Caco-2 (cell line): Measurements from ENCODE around the gene RPS4Y2. TPM values are rescaled to one million over a fixed set of nuclear protein-coding genes. Genes with fewer than 3 reads are reported as not detected.

Source experiments
- BruUV-seq: library from RNA; stranded (reverse); fragments of 400-500 nt; replicated peaks from 2 replicates; lab custom pipeline; 2021; lab: Mats Ljungman, UMichigan
- CTCF ChIA-PET: fragments of 300-600 bp; sonication (Branson Sonifier 250); formaldehyde crosslinking; loops from one replicate; lab custom pipeline; 2022; ENCODE audit warnings: antibody characterized with exemption; lab: Charles Lee
- POLR2A ChIA-PET: fragments of 300-600 bp; sonication (Branson Sonifier 250); formaldehyde crosslinking; loops from one replicate; lab custom pipeline; 2022; ENCODE audit warnings: antibody characterized with exemption; lab: Charles Lee
- DNase-seq, 2 experiments: peaks; one replicate each; pipeline versions ENCODE4 v3.0.0 to v3.0.0-alpha.2; 2020 to 2022
- H3K27me3 ChIP-seq: replicated peaks from 2 replicates; pipeline ENCODE4 v1.6.0; 2011; ENCODE audit warnings: low read length; ENCODE audit not compliant: control insufficient read depth, insufficient read depth
- H3K36me3 ChIP-seq: 2 replicates; pipeline ENCODE4 v1.5.1; 2011; ENCODE audit warnings: low read length; ENCODE audit not compliant: control insufficient read depth, insufficient read depth
- H3K4me1 ChIP-seq: fragments of 250-450 bp; sonication (Bioruptor Pico); 2 replicates; pipeline ENCODE4 v1.5.1; 2020; ENCODE audit warnings: mild to moderate bottlenecking
- H3K4me3 ChIP-seq: 2 replicates; pipeline ENCODE4 v1.5.1; 2011; ENCODE audit warnings: low read depth, mild to moderate bottlenecking, control low read depth, low read length
- H3K9me3 ChIP-seq: fragments of 250-450 bp; sonication (Bioruptor Pico); 2 replicates; pipeline ENCODE4 v1.5.1; 2020; ENCODE audit warnings: mild to moderate bottlenecking, moderate library complexity
- H3K27ac Mint-ChIP-seq: one replicate; pipeline ENCODE4 v1.8.0; 2022; ENCODE audit warnings: mixed read lengths; ENCODE audit not compliant: unreplicated experiment
- H3K27me3 Mint-ChIP-seq: one replicate; pipeline ENCODE4 v1.8.0; 2022; ENCODE audit warnings: mixed read lengths; ENCODE audit not compliant: insufficient read depth, unreplicated experiment
- H3K36me3 Mint-ChIP-seq: one replicate; pipeline ENCODE4 v1.8.0; 2022; ENCODE audit warnings: mild to moderate bottlenecking, mixed read lengths; ENCODE audit not compliant: insufficient read depth, unreplicated experiment
- H3K4me1 Mint-ChIP-seq: one replicate; pipeline ENCODE4 v1.8.0; 2022; ENCODE audit warnings: low read depth, mixed read lengths; ENCODE audit not compliant: unreplicated experiment
- H3K4me3 Mint-ChIP-seq: one replicate; pipeline ENCODE4 v1.8.0; 2022; ENCODE audit warnings: mild to moderate bottlenecking, moderate library complexity, mixed read lengths; ENCODE audit not compliant: unreplicated experiment
- H3K9me3 Mint-ChIP-seq: one replicate; pipeline ENCODE4 v1.8.0; 2022; ENCODE audit warnings: mixed read lengths; ENCODE audit not compliant: unreplicated experiment
- CTCF ChIP-seq, 2 experiments: fragments of 200-600 bp in 1 of 2; IDR thresholded peaks; 1 replicate in 1 of 2; 2 replicates in 1 of 2; pipeline versions ENCODE4 v1.5.1 to v1.8.0; 2011 to 2022; ENCODE audit warnings: antibody characterized with exemption in 1 of 2, control low read depth in 1 of 2, inconsistent platforms in 1 of 2, low read depth in 1 of 2, low read length in 1 of 2, mild to moderate bottlenecking in 1 of 2, moderate library complexity in 1 of 2; ENCODE audit not compliant: insufficient read depth in 1 of 2, severe bottlenecking in 1 of 2, unreplicated experiment in 1 of 2
- intact Hi-C: fragments of 100-400 bp; cut with micrococcal nuclease; formaldehyde crosslinking; loops from one replicate; pipeline ENCODE4 v1.10.0; 2022; ENCODE audit not compliant: unreplicated experiment
- total RNA-seq: library from RNA; stranded (reverse); gene quantifications from 2 replicates; pipeline ENCODE4 v1.2.3, GENCODE V29; 2022

The RPS4Y2 gene
- total RNA-seq, 1 experiment from 2014 or later, result not detected

DNA sequence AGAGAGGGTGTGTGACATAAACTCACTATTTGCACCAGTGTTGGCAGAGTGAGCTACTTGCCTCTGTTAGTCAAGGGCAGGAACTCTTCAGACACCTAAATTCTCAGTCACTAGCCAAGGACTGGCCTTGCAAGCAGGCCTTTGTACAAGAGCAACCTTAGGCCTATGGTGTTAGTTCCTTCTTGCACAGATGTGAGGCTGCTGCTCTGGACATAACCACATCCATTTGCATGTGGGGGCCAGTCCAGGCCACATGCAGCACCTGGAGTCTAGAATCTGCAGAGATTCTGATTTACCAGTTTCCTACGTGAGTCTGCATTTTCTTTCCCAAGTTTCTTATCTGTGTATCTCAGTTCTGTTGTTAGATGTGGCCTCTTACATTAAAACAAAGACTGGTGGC, 20.7 kb upstream of the RPS4Y2 start:
- Histone ChIP-seq H3K27me3 (no peaks in the 10 kb centered on the region), H3K4me1 (no peaks in the 10 kb centered on the region), H3K4me3 (no peak overlapping the region), H3K36me3 (no peaks in the 10 kb centered on the region), H3K9me3 (no peaks in the 10 kb centered on the region)
- no peak for DNase-seq
- BruUV-seq, result no TSS peak
- intact Hi-C loops, result no loop called here
- no peak overlapping the region for H3K27ac Mint-ChIP-seq
- H3K4me3 Mint-ChIP-seq, result no peak overlapping the region
- POLR2A ChIA-PET, result no interaction called here
- no peak for TF ChIP-seq CTCF (IDR thresholded peaks at IDR 0.05; ENCODE audit: insufficient read depth in 1 of 2, low read depth in 1 of 2, low read length in 1 of 2, severe bottlenecking in 1 of 2, unreplicated experiment in 1 of 2)
- no peaks in the 10 kb centered on the region for H3K36me3 Mint-ChIP-seq
- H3K4me1 Mint-ChIP-seq, result no peaks in the 10 kb centered on the region
- H3K9me3 Mint-ChIP-seq, result no peaks in the 10 kb centered on the region
- CTCF ChIA-PET, result no interaction called here
- H3K27me3 Mint-ChIP-seq, result no peaks in the 10 kb centered on the region

DNA sequence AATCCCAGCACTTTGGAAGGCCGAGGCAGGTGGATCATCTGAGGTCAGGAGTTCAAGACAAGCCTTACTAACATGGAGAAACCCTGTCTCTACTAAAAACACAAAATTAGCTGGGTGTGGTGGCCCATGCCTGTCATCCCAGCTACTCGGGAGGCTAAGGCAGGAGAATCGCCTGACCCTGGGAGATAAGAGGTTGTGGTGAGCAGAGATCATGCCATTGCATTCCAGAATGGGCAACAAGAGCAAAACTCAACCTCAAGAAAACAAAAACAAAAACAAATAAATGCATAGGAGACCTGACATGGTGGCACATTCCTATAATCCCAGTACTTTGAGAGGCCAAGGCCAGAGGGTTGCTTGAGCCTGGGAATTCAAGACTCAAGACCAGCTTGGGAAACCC, 16.1 kb upstream of the RPS4Y2 start:
- H3K9me3 Mint-ChIP-seq, result no peaks in the 10 kb centered on the region
- no peaks in the 10 kb centered on the region for H3K36me3 Mint-ChIP-seq
- DNase-seq, result no peak
- Histone ChIP-seq H3K4me3 (no peak overlapping the region), H3K4me1 (no peaks in the 10 kb centered on the region), H3K36me3 (no peaks in the 10 kb centered on the region), H3K9me3 (no peaks in the 10 kb centered on the region), H3K27me3 (no peaks in the 10 kb centered on the region)
- H3K27ac Mint-ChIP-seq, result no peak overlapping the region
- no peaks in the 10 kb centered on the region for H3K4me1 Mint-ChIP-seq
- TF ChIP-seq CTCF (IDR thresholded peaks at IDR 0.05; ENCODE audit: insufficient read depth in 1 of 2, low read depth in 1 of 2, low read length in 1 of 2, severe bottlenecking in 1 of 2, unreplicated experiment in 1 of 2), result no peak
- BruUV-seq, result no TSS peak
- no peaks in the 10 kb centered on the region for H3K27me3 Mint-ChIP-seq
- POLR2A ChIA-PET, result no interaction called here
- intact Hi-C loops, result no loop called here
- CTCF ChIA-PET, result no interaction called here
- no peak overlapping the region for H3K4me3 Mint-ChIP-seq

DNA sequence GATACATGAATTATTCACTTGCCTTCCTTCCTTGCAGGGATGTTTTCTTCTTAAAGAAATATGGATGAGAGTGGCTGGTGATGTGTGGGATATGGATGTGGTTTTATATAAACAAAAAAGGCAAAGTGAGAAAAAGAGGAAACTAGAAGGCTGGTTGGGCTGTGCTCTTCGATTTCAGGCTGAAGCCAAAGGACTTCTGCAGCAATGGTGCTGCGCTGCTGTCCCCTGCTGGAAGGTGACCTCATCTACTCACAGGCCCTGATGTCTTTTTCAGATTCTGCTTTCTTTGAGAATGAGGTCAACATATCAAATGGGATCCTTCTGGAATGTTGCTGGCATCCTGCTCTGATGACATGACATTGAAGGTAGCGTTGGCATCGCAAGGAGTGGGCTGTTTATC, 15.3 kb upstream of the RPS4Y2 start:
- no peaks in the 10 kb centered on the region for H3K27me3 Mint-ChIP-seq
- no peak for TF ChIP-seq CTCF (IDR thresholded peaks at IDR 0.05; ENCODE audit: insufficient read depth in 1 of 2, low read depth in 1 of 2, low read length in 1 of 2, severe bottlenecking in 1 of 2, unreplicated experiment in 1 of 2)

More for the DNA sequence above, 15.3 kb upstream of the RPS4Y2 start:
- H3K4me3 ChIP-seq, result no peak overlapping the region
- H3K27me3 ChIP-seq, result no peaks in the 10 kb centered on the region
- no peak for DNase-seq
- H3K36me3 ChIP-seq, result no peaks in the 10 kb centered on the region
- Mint-ChIP-seq H3K9me3 (no peaks in the 10 kb centered on the region), H3K27ac (no peak overlapping the region), H3K36me3 (no peaks in the 10 kb centered on the region), H3K4me3 (no peak overlapping the region), H3K4me1 (no peaks in the 10 kb centered on the region)
- intact Hi-C loops, result no loop called here
- ChIA-PET CTCF (no interaction called here), POLR2A (no interaction called here)
- BruUV-seq, result no TSS peak
- no peaks in the 10 kb centered on the region for H3K9me3 ChIP-seq
- no peaks in the 10 kb centered on the region for H3K4me1 ChIP-seq
